ENCODE measurements around the gene C19orf12.
"Not testable (repeated sequence)": the region's sequence is repeated elsewhere in the genome, so short reads cannot be mapped to it uniquely, and the experiment has no call there.

DNA sequence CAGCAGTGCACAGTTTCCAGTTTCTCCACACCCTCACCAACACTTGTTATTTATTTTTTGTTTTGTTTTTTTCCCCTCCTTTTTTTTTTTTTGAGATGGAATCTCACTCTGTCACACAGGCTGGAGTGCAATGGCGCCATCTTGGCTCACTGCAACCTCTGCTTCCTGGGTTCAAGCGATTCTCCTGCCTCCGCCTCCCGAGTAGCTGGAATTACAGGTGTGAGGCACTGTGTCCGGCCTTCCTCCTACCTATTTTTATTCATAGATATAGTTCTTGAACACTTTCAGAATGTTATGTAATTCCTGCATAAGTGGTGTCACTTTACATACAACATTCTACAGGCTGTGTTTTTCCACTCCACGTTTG is 44.1 kb downstream of the C19orf12 start:
- not testable (repeated sequence) for TF ChIP-seq POLR2A, CTCF (IDR thresholded peaks at IDR 0.05)

All from testis (tissue), 2 donors.